ENCODE measurements around the gene G6PC2.

G6PC2 gene

GRCh38 chr2:168894720-168895119, 6.4 kb upstream of the G6PC2 start:
- no peak for DNase-seq (ENCODE audit: low spot score)
- no peak overlapping the region for H3K4me3 ChIP-seq
- TF ChIP-seq, protein P1, sequence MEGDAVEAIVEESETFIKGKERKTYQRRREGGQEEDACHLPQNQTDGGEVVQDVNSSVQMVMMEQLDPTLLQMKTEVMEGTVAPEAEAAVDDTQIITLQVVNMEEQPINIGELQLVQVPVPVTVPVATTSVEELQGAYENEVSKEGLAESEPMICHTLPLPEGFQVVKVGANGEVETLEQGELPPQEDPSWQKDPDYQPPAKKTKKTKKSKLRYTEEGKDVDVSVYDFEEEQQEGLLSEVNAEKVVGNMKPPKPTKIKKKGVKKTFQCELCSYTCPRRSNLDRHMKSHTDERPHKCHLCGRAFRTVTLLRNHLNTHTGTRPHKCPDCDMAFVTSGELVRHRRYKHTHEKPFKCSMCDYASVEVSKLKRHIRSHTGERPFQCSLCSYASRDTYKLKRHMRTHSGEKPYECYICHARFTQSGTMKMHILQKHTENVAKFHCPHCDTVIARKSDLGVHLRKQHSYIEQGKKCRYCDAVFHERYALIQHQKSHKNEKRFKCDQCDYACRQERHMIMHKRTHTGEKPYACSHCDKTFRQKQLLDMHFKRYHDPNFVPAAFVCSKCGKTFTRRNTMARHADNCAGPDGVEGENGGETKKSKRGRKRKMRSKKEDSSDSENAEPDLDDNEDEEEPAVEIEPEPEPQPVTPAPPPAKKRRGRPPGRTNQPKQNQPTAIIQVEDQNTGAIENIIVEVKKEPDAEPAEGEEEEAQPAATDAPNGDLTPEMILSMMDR (IDR thresholded peaks at IDR 0.05) = no peak
- H3K27ac ChIP-seq = no peak overlapping the region

DNA sequence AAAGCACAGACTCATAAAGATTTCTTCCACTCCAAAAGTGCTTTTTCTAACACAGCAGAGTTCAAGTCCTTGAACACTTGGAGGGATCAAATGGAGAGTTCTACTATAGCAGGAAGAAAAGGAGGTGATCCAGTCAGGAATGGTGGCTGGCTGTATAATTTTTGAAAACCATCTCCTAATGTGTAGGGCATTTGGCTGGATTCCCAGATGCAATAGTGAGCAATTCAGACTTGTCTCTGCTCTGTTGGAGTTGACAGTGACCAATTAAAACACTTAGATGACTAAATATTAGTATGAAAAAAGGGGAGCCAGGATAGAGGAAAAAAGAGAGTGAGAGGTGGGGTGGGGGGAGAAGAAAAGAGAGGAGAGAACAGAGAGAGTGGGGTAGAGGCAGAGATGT, 5.3 kb upstream of the G6PC2 start:
- TF ChIP-seq, protein P1 (IDR thresholded peaks at IDR 0.05) = no peak
- DNase-seq (ENCODE audit: low spot score) = no peak
- H3K27ac ChIP-seq = no peak overlapping the region
- no peak overlapping the region for H3K4me3 ChIP-seq

- DNase-seq (ENCODE audit: low spot score) = no peak
- Histone ChIP-seq H3K27ac (no peak overlapping the region), H3K4me3 (no peak overlapping the region)
- TF ChIP-seq, protein P1 (IDR thresholded peaks at IDR 0.05) = no peak
Measured at GRCh38 chr2:168896783-168897182, 4.3 kb upstream of the G6PC2 start.

- H3K27ac ChIP-seq = no peak overlapping the region
- TF ChIP-seq, protein P1 (IDR thresholded peaks at IDR 0.05) = no peak
- H3K4me3 ChIP-seq = no peak overlapping the region
- DNase-seq (ENCODE audit: low spot score) = no peak
Measured at GRCh38 chr2:168897449-168897848, 3.6 kb upstream of the G6PC2 start.

GRCh38 chr2:168903888-168904287, 2.8 kb downstream of the G6PC2 start:
- H3K4me3 ChIP-seq = no peak overlapping the region
- no peak overlapping the region for H3K27ac ChIP-seq
- no peak for DNase-seq (ENCODE audit: low spot score)
- TF ChIP-seq, protein P1 (IDR thresholded peaks at IDR 0.05) = no peak

GRCh38 chr2:168904358-168904757, 3.3 kb downstream of the G6PC2 start:
- no peak for DNase-seq (ENCODE audit: low spot score)
- TF ChIP-seq, protein P1 (IDR thresholded peaks at IDR 0.05) = no peak
- Histone ChIP-seq H3K27ac (no peak overlapping the region), H3K4me3 (no peak overlapping the region)

- H3K27ac ChIP-seq = no peak overlapping the region
- TF ChIP-seq, protein P1 (IDR thresholded peaks at IDR 0.05) = no peak
- no peak for DNase-seq (ENCODE audit: low spot score)
- no peak overlapping the region for H3K4me3 ChIP-seq
Measured at GRCh38 chr2:168907940-168908662, 7.0 kb downstream of the G6PC2 start.

Measured in coronary artery (tissue), 2 donors.